WTC11 (cell line): ENCODE data around the gene EPHA2. TPM values are rescaled to one million over a fixed set of nuclear protein-coding genes. Genes with fewer than 3 reads are reported as not detected.

Experiments
- ATAC-seq: fragments of 200-7000 bp; cut with Tn5 transposase; 2 replicates; pipeline ENCODE4 v1.10.0; 2021; ENCODE audit warnings: mild to moderate bottlenecking, moderate library complexity
- CTCF ChIA-PET: fragments of 300-600 bp; sonication (Branson Sonifier 250); formaldehyde crosslinking; loops from one replicate; lab custom pipeline; 2021; ENCODE audit warnings: antibody characterized with exemption; lab: Charles Lee
- POLR2A ChIA-PET: fragments of 350-600 bp; sonication (Branson Sonifier 250); formaldehyde crosslinking; loops from one replicate; lab custom pipeline; 2021; ENCODE audit warnings: antibody characterized with exemption; lab: Charles Lee
- DNase-seq: peaks from one replicate; pipeline ENCODE4 v3.0.0; 2021; ENCODE audit warnings: low spot score
- H3K27ac Mint-ChIP-seq: 2 replicates; pipeline ENCODE4 v1.8.0; 2021; ENCODE audit warnings: mixed read lengths
- H3K27me3 Mint-ChIP-seq: 2 replicates; pipeline ENCODE4 v1.8.0; 2021; ENCODE audit warnings: low read depth, mild to moderate bottlenecking, moderate library complexity, mixed read lengths
- H3K36me3 Mint-ChIP-seq: 2 replicates; pipeline ENCODE4 v1.8.0; 2021; ENCODE audit warnings: mixed read lengths
- H3K4me1 Mint-ChIP-seq: 2 replicates; pipeline ENCODE4 v1.8.0; 2022; ENCODE audit warnings: mixed read lengths
- H3K4me3 Mint-ChIP-seq: 2 replicates; pipeline ENCODE4 v1.8.0; 2021; ENCODE audit warnings: mild to moderate bottlenecking, moderate library complexity, mixed read lengths
- H3K9me3 Mint-ChIP-seq: 2 replicates; pipeline ENCODE4 v1.8.0; 2021; ENCODE audit warnings: mixed read lengths
- ARID4B ChIP-seq: sonication (generic); formaldehyde crosslinking; IDR thresholded peaks from 2 replicates; pipeline ENCODE4 v1.8.0; 2023; ENCODE audit warnings: missing genetic modification reagents, mild to moderate bottlenecking, borderline replicate concordance
- CREB1 ChIP-seq: sonication (generic); formaldehyde crosslinking; IDR thresholded peaks from 2 replicates; pipeline ENCODE4 v1.8.0; 2023; ENCODE audit warnings: mild to moderate bottlenecking, missing genetic modification reagents
- CREM ChIP-seq: sonication (generic); formaldehyde crosslinking; IDR thresholded peaks from 2 replicates; pipeline ENCODE4 v1.8.1; 2022; ENCODE audit warnings: mild to moderate bottlenecking, missing genetic modification reagents, moderate library complexity
- E2F1 ChIP-seq: sonication (generic); formaldehyde crosslinking; IDR thresholded peaks from 2 replicates; pipeline ENCODE4 v1.8.0; 2022; ENCODE audit warnings: mild to moderate bottlenecking, missing genetic modification reagents
- E2F4 ChIP-seq: sonication (generic); formaldehyde crosslinking; IDR thresholded peaks from 2 replicates; pipeline ENCODE4 v1.8.1; 2022; ENCODE audit warnings: low read depth, mild to moderate bottlenecking, moderate library complexity, missing genetic modification reagents, borderline replicate concordance
- EMX1 ChIP-seq: fragments of 250-450 bp; sonication (Bioruptor Pico); IDR thresholded peaks from 2 replicates; pipeline ENCODE4 v1.8.0; 2021; ENCODE audit warnings: mild to moderate bottlenecking
- FOXP1 ChIP-seq: sonication (generic); formaldehyde crosslinking; IDR thresholded peaks from 2 replicates; pipeline ENCODE4 v1.8.0; 2022; ENCODE audit warnings: missing genetic modification reagents, mild to moderate bottlenecking, moderate library complexity, borderline replicate concordance
- FOXP4 ChIP-seq: sonication (generic); formaldehyde crosslinking; IDR thresholded peaks from 2 replicates; pipeline ENCODE4 v1.8.0; 2022; ENCODE audit warnings: mild to moderate bottlenecking, missing genetic modification reagents
- KAT7 ChIP-seq: sonication (generic); formaldehyde crosslinking; IDR thresholded peaks from 2 replicates; pipeline ENCODE4 v1.8.1; 2023; ENCODE audit warnings: missing genetic modification reagents, mild to moderate bottlenecking, borderline replicate concordance
- MLX ChIP-seq: sonication (generic); formaldehyde crosslinking; IDR thresholded peaks from 2 replicates; pipeline ENCODE4 v1.8.1; 2023; ENCODE audit warnings: mild to moderate bottlenecking, missing genetic modification reagents, moderate library complexity
- STAT6 ChIP-seq: sonication (generic); formaldehyde crosslinking; conservative IDR thresholded peaks from 2 replicates; pipeline ENCODE4 v1.8.1; 2023; ENCODE audit warnings: mild to moderate bottlenecking, low read depth, missing genetic modification reagents, moderate library complexity
- TCF7 ChIP-seq: sonication (generic); formaldehyde crosslinking; IDR thresholded peaks from 2 replicates; pipeline ENCODE4 v1.8.0; 2022; ENCODE audit warnings: mild to moderate bottlenecking, low read depth, missing genetic modification reagents, moderate library complexity
- USF2 ChIP-seq: sonication (generic); formaldehyde crosslinking; IDR thresholded peaks from 2 replicates; pipeline ENCODE4 v1.8.1; 2023; ENCODE audit warnings: mild to moderate bottlenecking, missing genetic modification reagents, moderate library complexity
- ZBTB43 ChIP-seq: sonication (generic); formaldehyde crosslinking; IDR thresholded peaks from 2 replicates; pipeline ENCODE4 v1.8.1; 2023; ENCODE audit warnings: mild to moderate bottlenecking, missing genetic modification reagents
- ZNF219 ChIP-seq: sonication (generic); formaldehyde crosslinking; IDR thresholded peaks from 2 replicates; pipeline ENCODE4 v1.8.0; 2023; ENCODE audit warnings: missing genetic modification reagents, mild to moderate bottlenecking, borderline replicate concordance
- ZNF232 ChIP-seq: sonication (generic); formaldehyde crosslinking; IDR thresholded peaks from 2 replicates; pipeline ENCODE4 v1.8.0; 2022; ENCODE audit warnings: mild to moderate bottlenecking, missing genetic modification reagents
- ZNF396 ChIP-seq: fragments of 250-450 bp; sonication (Bioruptor Pico); IDR thresholded peaks from 2 replicates; pipeline ENCODE4 v1.8.0; 2021; ENCODE audit warnings: mild to moderate bottlenecking, moderate library complexity, borderline replicate concordance
- total RNA-seq: library from RNA; stranded (reverse); gene quantifications from 3 replicates; pipeline ENCODE4 v1.2.3, GENCODE V29; 2021

EPHA2 gene
- total RNA-seq, 1 experiment from 2014 or later = 44.4 TPM

GRCh38 chr1:16133007-16133961, 22.6 kb downstream of the EPHA2 start:
- Mint-ChIP-seq H3K4me1 (no peaks in the 10 kb centered on the region), H3K36me3 (peaks cover 76% of the 10 kb centered on the region), H3K9me3 (no peaks in the 10 kb centered on the region), H3K27ac (no peak overlapping the region), H3K4me3 (no peak overlapping the region), H3K27me3 (no peaks in the 10 kb centered on the region)
- ATAC-seq (no peak), DNase-seq (no peak)
- TF ChIP-seq TCF7 (CRISPR knock-in tag) = no peak
- CTCF ChIA-PET = interaction anchor here (1.6 kb wide), 1 partner anchor 51 kb away, joined by 3 read pairs; no protein-coding TSS in a partner anchor
- POLR2A ChIA-PET = no interaction called here

GRCh38 chr1:16132325-16132785, 23.5 kb downstream of the EPHA2 start:
- Mint-ChIP-seq H3K27me3 (no peaks in the 10 kb centered on the region), H3K9me3 (no peaks in the 10 kb centered on the region), H3K27ac (no peak overlapping the region), H3K4me3 (no peak overlapping the region), H3K36me3 (peaks cover 74% of the 10 kb centered on the region), H3K4me1 (no peaks in the 10 kb centered on the region)
- POLR2A ChIA-PET = no interaction called here
- DNase-seq (no peak), ATAC-seq (no peak)
- CTCF ChIA-PET = no interaction called here
- TF ChIP-seq USF2 (CRISPR knock-in tag) (no peak), CREB1 (no peak), FOXP4 (no peak), MLX (no peak), E2F1 (no peak), EMX1 (CRISPR knock-in tag) (no peak), ZNF396 (no peak), KAT7 (CRISPR knock-in tag) (no peak), ZBTB43 (CRISPR knock-in tag) (no peak), FOXP1 (CRISPR knock-in tag) (no peak), STAT6 (CRISPR knock-in tag) (no peak), CREM (CRISPR knock-in tag) (no peak), ARID4B (no peak), ZNF232 (CRISPR knock-in tag) (no peak), E2F4 (CRISPR knock-in tag) (no peak), ZNF219 (no peak)
